NCI-H2081 treated with DMSO at 0.1 percent for 48 hours (cell line): ENCODE data around the gene NUDC.
"Not testable (repeated sequence)": the region's sequence is repeated elsewhere in the genome, so short reads cannot be mapped to it uniquely, and the experiment has no call there.

Experiments
- DNase-seq: peaks from one replicate; lab custom pipeline; 2025; lab: John Stamatoyannopoulos, UW

NUDC gene

GRCh38 chr1:26921540-26922430, at the start of gene NUDC:
Gene NUDC, plus strand, starts transcription at chr1:26921743. Its CDS starts 106 bp downstream, at chr1:26921849.
- DNase-seq, result peak; percentile 75

- DNase-seq, result not testable (repeated sequence)
These were observed 48.4 kb upstream of the NUDC start for GRCh38 chr1:26873097-26873496.

GRCh38 chr1:26874896-26875295, 46.6 kb upstream of the NUDC start:
- DNase-seq, result no peak

- no peak for DNase-seq
These were observed 44.2 kb upstream of the NUDC start for GRCh38 chr1:26877326-26877725.

GRCh38 chr1:26879793-26880192, 41.8 kb upstream of the NUDC start:
- no peak for DNase-seq

- not testable (repeated sequence) for DNase-seq
These were observed 39.9 kb upstream of the NUDC start for GRCh38 chr1:26881611-26882010.

GRCh38 chr1:26882696-26883463, 38.7 kb upstream of the NUDC start:
- no peak for DNase-seq

- no peak for DNase-seq
These were observed 34.4 kb upstream of the NUDC start for GRCh38 chr1:26887125-26887524.

- DNase-seq, result no peak
These were observed 33.3 kb upstream of the NUDC start for GRCh38 chr1:26888231-26888630.

- DNase-seq, result no peak
These were observed 31.7 kb upstream of the NUDC start, which contains the start of gene GPN2 for GRCh38 chr1:26889551-26890466. Gene GPN2, minus strand, starts transcription at chr1:26890283. Its CDS starts 187 bp downstream, at chr1:26890096.

- DNase-seq, result no peak
These were observed 31.1 kb upstream of the NUDC start for GRCh38 chr1:26890467-26890796.

GRCh38 chr1:26894263-26894662, 27.3 kb upstream of the NUDC start:
- no peak for DNase-seq

- no peak for DNase-seq
These were observed 24.2 kb upstream of the NUDC start for GRCh38 chr1:26897351-26897750.

- DNase-seq, result peak; percentile 32
These were observed 21.3 kb upstream of the NUDC start, which contains the start of gene GPATCH3 for GRCh38 chr1:26900001-26900814. Gene GPATCH3, minus strand, starts transcription at chr1:26900467. Its CDS starts 25 bp downstream, at chr1:26900442.

- DNase-seq, result no peak
These were observed 20.6 kb upstream of the NUDC start for GRCh38 chr1:26900815-26901511.

- no peak for DNase-seq
These were observed 14.2 kb upstream of the NUDC start for GRCh38 chr1:26907071-26907917.

GRCh38 chr1:26909951-26910342, 11.6 kb upstream of the NUDC start:
- DNase-seq, result no peak

GRCh38 chr1:26910343-26911160, 11.0 kb upstream of the NUDC start:
- DNase-seq, result no peak
